HepG2 (cell line): Measurements from ENCODE around the gene SLC2A6.

Experiments
- ATF3 ChIP-seq: sonication (generic); formaldehyde crosslinking; IDR thresholded peaks from 2 replicates; pipeline ENCODE4 v1.4.0; 2020; ENCODE audit warnings: missing genetic modification reagents
- EED ChIP-seq: sonication (generic); formaldehyde crosslinking; IDR thresholded peaks from 2 replicates; pipeline ENCODE4 v1.5.0; 2020; ENCODE audit warnings: mild to moderate bottlenecking, missing genetic modification reagents
- FOXP4 ChIP-seq: sonication (generic); formaldehyde crosslinking; IDR thresholded peaks from 2 replicates; pipeline ENCODE4 v1.4.0; 2020; ENCODE audit warnings: missing genetic modification reagents
- POLR2A ChIP-seq, 2 experiments: IDR thresholded peaks; 2 replicates each; pipeline ENCODE4 v1.6.1; 2011; ENCODE audit warnings: low read depth in 2 of 2, low read length in 2 of 2, mild to moderate bottlenecking in 1 of 2, moderate library complexity in 1 of 2; ENCODE audit not compliant: insufficient read depth in 1 of 2
- TAF1 ChIP-seq: sonication (generic); formaldehyde crosslinking; IDR thresholded peaks from 2 replicates; pipeline ENCODE4 v1.4.0; 2020; ENCODE audit warnings: missing genetic modification reagents
- ZNF264 ChIP-seq: sonication (generic); formaldehyde crosslinking; IDR thresholded peaks from 2 replicates; pipeline ENCODE4 v1.4.0; 2020; ENCODE audit warnings: missing genetic modification reagents
- ZNF484 ChIP-seq: sonication (generic); formaldehyde crosslinking; IDR thresholded peaks from 2 replicates; pipeline ENCODE4 v1.5.1; 2020; ENCODE audit warnings: mild to moderate bottlenecking, low read depth, missing genetic modification reagents, borderline replicate concordance

- no peak for TF ChIP-seq ZNF264 (CRISPR knock-in tag)
- no peak for TF ChIP-seq ATF3 (CRISPR knock-in tag)
- no peak for TF ChIP-seq TAF1 (CRISPR knock-in tag)
- no peak for TF ChIP-seq ZNF484 (CRISPR knock-in tag)
- TF ChIP-seq FOXP4: no peak
- no peak for TF ChIP-seq EED
- TF ChIP-seq POLR2A (IDR thresholded peaks at IDR 0.05; ENCODE audit: insufficient read depth in 1 of 2, low read depth in 2 of 2, low read length in 2 of 2): no peak
Observed at GRCh38 chr9:133454325-133454724, 24.6 kb downstream of the SLC2A6 start.
